Measurements from ENCODE around the gene TIE1.

Gene TIE1

DNA sequence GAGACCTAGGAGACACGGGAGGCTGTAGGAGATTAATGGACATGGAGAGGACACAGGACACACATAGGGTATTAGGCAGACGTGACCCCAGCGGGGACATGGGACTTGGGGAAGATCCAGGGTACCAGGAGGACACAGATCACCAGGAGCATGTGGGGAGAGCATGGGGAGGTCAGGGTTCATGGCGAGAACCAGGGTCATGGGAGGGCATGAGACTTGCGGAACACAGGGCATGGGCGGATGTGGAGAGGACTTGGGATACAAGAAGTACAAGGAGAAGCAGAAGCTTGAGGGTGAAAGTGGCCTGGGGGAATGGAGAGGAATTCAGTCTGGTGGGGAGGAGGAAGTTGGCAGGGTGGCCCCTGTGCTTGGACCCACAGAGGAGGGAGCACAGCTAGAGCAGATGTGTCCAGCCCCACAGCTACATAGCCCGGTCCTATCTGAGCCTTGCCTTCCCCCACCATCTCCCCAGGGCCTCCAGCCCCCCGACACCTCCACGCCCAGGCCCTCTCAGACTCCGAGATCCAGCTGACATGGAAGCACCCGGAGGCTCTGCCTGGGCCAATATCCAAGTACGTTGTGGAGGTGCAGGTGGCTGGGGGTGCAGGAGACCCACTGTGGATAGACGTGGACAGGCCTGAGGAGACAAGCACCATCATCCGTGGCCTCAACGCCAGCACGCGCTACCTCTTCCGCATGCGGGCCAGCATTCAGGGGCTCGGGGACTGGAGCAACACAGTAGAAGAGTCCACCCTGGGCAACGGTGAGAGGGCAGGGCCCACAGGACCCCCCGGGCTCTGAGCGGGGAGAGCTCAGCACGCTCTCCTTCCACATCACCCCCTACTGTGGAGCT is 12.1 kb downstream of the TIE1 start:
- DNase-seq: peak; percentile 27 to 61 (median 48)

DNA sequence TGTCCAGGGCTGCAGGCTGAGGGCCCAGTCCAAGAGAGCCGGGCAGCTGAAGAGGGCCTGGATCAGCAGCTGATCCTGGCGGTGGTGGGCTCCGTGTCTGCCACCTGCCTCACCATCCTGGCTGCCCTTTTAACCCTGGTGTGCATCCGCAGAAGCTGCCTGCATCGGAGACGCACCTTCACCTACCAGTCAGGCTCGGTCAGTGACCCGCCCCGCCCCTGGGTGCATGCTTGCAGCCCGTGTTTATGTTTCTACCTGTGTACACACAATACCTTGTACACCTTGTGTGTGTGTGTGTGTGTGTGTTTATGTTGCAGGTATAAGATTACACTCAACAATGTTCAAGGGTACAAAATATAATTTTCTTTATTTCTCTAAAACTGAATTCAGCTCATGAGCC is 13.0 kb downstream of the TIE1 start:
- no peak for DNase-seq

DNA sequence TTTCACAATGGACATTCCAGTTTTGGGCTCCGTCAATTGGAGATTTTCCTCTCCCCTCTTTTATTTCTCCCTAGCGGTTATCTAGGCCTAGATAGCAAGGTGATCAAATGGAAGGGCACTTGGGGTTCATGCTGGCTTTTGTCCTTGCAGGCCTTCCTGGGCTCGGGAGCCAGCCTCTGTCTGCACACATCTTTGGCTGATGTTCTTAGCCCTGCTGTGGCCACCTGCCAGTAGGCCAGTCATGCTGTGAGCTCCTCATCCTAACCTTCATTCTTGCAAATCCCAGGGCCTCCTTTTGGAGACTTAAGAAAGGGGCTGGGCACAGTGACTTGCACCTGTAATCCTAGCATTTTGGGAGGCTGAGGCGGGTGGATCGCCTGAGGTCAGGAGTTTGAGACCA is 13.5 kb downstream of the TIE1 start:
- DNase-seq: no peak

DNA sequence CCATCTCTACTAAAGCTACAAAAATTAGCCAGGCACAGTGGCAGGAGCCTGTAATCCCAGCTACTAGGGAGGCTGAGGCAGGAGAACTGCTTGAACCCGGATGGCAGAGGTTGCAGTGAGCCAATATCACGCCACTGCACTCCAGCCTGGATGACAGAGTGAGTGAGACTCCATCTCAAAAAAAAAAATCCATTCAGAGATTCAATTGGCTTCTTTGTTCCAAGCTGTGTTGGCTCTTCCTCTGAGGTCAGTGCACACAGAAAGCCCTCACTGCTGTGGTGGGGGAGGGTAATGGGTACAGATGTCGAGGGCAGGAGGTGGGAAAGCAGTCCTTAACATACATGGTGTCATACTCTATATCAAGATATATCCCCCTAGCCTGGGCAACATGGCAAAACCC is 14.7 kb downstream of the TIE1 start:
- no peak for DNase-seq

DNA sequence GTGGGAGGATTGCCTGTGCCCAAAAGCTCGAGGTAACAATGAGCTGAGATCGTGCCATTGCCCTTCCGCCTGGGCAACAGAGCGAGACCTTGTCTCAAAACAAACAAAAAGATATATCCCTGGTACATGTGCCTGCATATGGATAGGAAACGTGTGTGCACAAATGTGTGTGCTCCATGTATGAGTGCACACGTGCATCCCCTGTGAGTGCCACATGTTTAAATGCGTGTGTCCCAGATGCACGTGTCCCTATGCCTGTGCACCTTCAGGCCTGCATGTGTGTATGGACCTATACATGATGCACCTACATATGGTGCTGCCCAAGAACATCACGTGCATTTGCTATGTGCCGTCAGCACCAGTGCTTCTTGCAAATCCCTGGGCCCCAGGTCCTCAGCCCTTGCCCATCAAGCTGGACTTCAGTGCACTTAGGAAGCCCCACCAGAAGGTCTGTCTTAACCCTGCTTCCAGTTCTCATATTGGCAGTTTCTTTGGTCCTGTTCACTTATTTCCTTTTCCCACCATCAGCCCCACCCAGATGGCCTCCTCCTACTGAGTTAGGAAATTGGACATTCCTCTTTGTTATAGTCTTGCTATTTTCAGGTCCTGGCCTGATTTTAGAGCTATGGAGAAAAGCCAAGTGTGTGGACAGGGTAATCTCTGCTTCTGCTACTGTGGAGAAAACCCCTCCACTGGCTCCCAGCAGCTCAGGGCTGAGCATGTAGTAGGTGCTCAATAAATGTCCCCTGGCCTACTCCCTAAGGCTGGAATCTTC is 15.4 kb downstream of the TIE1 start:
- peak in 1 of 4 experiments; percentile 12 for DNase-seq

DNA sequence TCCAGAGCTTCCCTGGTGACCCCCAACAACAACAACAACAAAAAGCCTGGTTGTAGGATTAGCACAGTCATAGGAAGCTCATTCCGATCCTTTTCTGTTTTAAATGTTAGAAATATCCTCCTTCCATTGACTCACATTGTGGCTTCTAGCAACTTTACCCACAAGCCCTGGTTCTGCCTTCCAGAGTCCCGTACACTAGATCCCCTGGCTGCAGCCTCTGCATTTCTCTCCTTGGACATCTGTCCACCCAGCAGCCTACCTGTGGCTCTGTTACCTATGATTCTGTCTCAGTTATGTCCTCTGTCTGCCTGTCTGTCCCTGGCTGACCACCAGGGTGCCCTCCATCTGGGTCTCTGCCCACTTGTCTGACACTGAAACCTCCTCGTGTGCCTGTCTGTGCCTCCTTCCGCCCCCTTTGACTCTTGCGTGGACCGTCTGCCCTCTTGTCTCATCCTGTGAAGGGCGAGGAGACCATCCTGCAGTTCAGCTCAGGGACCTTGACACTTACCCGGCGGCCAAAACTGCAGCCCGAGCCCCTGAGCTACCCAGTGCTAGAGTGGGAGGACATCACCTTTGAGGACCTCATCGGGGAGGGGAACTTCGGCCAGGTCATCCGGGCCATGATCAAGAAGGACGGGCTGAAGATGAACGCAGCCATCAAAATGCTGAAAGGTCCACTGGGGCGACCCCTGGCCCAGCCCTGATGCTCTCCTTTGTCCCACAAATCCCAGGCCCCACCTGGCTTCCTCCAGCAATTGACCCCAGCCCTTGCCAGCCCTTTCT is 16.1 kb downstream of the TIE1 start:
- DNase-seq: no peak

DNA sequence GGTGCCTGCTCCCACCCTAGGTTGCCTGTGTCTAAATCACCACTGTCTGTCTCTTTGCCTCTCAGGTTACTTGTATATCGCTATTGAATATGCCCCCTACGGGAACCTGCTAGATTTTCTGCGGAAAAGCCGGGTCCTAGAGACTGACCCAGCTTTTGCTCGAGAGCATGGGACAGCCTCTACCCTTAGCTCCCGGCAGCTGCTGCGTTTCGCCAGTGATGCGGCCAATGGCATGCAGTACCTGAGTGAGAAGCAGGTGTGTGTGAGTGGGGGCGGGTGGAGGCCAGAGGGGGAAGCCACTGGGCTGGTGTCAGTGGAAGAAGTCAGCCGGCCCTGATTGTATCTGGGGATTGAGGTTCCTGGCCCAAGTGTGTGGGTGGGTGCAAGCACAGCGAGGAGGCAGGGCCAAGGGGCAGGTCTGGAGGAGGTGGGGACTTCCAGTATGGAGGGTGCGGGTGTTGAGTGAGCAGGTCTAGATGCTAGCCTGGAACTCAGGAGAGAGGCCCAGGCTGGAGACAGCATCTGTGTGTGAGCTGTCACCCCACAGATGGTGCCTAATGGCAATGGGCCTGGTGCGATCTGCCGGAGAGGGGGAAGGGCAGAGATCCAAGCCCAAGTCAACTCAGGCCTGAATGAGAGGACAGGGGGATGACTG is 17.2 kb downstream of the TIE1 start:
- peak in 2 of 4 experiments; percentile 19 to 20 for DNase-seq

DNA sequence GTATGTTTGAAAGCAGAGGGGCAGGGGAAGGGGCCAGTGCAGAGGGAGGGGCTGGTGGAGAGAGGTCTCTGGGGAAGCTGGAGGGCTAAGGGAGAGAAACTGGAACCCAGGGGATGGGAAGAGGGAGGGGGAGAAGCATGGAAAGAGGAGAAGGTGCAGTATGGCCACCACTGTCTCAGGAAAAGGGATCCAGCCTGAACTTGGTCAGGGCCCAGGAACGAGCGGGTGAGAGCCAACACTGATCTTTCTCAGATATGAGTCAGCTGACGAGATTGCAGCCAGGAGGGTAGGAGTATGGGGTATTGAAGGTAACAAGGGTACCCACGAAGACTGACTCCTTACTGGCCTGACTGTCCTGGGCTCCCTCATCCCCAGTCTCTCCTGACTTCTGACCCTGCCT is 18.0 kb downstream of the TIE1 start:
- DNase-seq: no peak

DNA sequence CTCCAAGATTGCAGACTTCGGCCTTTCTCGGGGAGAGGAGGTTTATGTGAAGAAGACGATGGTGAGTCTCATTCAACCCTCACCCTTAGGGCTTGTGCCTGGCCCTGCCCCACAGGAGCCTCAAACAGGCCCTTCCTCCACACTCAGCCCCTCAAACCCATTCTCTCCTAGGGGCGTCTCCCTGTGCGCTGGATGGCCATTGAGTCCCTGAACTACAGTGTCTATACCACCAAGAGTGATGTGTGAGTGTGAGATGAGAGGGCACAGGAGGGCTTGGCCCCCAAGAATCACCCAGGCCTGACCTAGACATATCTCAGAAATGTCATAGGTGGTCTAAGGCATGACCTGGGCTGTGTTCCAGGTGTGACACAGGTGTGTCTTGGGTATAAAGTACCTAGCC is 18.5 kb downstream of the TIE1 start:
- no peak for DNase-seq

DNA sequence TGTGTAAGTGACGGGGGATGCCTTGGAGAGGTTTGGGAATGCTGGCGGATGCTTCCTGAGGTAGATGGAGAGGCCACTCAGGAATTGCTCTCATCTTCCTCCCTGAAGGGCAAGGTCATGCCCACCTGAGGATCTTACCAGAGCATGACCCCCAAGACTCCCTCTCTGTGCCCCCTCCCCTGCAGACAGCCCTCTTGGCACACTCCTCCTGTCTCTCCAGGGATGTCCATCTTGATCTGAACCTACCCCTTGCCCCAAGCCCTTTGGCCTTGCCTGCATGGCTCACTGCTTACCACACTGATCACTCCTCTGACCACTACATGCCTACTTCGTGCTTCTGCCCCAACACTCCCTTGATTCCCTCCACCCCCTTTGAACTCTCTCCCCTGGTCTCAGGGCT is 19.0 kb downstream of the TIE1 start:
- DNase-seq: peak in 2 of 4 experiments; percentile 30 to 36

DNA sequence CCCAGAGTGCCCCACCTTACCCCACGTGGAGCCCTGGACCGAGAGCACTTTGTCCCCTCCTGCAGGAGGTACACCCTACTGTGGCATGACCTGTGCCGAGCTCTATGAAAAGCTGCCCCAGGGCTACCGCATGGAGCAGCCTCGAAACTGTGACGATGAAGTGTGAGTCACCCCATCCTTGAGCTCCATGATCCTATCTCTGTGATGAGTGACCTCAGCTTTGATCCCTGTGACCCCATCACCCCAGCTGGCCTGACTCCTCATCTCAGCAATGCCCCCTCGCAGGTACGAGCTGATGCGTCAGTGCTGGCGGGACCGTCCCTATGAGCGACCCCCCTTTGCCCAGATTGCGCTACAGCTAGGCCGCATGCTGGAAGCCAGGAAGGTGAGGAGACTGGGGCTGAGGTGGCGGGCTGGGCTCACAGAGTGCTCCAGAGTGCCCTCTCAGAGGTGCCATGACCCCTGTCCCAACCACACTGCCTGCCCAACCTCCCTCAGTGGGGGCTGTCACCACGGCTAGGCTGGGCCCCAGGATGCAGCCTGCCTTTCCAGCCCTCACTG is 20.6 kb downstream of the TIE1 start:
- DNase-seq: no peak

DNA sequence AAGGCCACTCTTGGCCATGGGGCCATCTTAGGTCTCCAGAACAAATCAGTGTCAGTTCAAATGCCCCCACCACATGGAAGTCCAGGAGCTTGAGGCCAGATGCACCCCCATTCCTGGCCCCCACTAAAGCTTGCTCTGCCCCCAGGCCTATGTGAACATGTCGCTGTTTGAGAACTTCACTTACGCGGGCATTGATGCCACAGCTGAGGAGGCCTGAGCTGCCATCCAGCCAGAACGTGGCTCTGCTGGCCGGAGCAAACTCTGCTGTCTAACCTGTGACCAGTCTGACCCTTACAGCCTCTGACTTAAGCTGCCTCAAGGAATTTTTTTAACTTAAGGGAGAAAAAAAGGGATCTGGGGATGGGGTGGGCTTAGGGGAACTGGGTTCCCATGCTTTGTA is 21.7 kb downstream of the TIE1 start:
- DNase-seq: no peak

DNA sequence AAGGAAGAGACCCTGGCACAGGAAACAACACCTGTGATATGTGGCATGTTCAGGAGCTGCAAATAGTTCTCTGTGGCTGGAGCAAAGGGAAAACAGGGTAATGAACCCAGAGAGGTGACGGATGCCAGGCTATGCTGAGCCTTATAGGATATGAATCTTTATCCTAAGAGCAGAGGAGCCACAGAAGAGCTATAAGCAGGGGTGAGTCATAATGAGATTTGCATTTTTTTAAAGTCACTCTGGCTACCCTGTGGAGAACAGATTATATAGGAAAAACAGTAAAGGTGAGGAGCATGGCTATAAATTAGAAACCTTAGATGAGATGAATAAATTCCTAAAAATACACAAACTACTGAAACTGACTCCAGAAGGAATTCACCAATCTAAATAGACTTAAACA is 24.0 kb downstream of the TIE1 start:
- DNase-seq: no peak

DNA sequence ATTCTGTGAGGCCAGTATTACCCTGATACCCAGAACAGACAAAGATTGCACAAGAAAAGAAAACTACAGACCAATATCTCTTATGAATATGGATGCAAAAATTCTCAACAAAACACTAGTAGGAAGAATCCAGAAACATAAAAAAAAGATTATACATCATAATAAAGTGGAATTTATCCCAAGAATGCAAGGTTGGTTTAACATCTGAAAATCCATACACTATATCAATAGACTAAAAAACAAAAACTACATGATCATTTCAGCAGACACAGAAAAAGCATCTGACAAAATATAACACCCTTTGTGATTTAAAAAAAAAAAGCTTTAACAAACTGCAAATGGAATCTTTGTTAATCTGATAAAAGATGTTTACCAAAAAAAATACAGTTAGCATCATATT is 24.6 kb downstream of the TIE1 start:
- DNase-seq: no peak

DNA sequence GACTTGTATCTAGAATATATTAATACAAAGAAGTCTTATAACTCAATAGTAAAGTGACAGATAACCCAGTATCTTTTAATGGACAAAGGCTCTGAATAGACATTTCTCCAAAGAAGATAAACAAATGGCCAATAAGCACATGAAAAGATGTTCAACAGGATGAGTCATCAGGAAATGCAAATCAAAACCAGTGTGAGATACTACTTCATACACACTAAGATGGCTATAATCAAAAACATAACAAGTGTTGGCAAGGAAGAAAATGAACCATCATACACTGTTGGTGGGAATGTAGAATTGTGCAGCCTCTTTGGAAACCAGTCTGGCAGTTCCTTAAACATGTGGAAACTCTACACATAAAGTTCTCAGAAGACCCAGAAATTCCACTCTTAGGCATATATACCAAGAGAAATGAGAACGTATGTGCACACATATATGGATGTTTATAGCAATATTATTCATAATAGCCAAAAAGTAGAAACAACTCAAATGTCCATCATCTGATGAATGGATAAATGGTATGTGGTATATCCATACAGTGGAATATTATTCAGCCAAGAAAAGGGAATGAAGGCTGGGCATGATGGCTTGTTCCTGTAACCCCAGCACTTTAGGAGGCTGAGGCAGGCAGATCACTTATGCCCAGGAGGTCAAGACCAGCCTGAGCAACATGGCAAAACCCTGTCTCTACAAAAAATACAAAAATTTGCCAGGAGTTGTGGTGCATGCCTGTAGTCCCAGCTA is 26.9 kb downstream of the TIE1 start:
- no peak for DNase-seq

DNA sequence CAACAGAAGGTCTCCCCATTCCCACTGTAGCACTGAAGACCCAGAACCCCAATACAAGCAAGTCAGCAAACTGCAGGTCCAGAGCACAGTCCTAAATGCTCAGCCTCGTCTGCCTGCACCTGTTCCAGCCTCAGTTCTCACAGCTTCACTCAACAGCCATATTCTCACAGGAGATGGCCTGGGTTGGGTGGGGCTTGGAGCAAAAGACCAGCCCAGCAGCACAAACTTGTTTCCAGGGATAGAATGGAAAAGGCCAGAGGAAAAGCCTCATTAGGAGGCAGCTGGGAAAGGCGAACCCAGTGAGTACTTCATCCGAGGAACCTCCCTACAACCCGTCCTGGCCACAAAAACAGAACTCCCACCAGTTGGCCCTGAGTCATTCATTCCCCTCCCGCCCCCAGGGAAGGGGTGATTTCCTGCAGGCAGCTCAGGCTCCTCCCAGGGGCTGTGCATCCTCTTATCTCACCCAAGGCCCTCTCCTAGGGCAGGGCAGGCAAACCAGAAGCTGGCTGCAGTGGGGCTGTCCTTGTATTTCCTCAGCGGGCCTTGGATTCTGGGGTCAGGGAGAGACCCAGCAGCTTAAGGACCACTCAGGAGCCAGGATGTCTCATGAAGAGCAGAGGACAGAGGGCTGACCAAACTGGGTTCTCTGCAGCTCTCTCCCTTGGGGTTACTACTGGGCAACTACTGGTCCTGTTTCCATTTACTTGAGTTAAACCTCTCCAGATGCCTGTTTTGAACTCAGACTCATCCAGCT is 29.4 kb downstream of the TIE1 start:
- DNase-seq: peak; percentile 87 to 94 (median 94)

DNA sequence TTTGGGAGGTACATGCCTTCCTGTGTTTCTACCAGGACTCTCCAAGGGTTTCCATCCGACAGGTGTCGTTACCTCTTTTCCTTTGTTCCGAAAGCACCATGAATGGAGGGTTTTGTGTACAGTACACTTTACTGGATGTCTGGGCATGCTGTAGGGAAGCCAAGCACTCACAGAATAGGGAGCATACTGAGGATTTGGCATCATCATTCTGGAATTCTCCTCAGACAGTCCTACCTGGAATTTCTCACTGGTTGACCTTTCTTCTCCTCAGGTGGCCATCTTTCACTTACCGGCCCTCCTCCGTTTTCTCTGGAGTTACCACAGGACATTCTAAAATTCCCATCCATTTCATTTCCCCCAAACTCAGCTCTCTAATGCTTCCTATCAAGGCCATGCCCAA is 30.9 kb downstream of the TIE1 start:
- DNase-seq: no peak

DNA sequence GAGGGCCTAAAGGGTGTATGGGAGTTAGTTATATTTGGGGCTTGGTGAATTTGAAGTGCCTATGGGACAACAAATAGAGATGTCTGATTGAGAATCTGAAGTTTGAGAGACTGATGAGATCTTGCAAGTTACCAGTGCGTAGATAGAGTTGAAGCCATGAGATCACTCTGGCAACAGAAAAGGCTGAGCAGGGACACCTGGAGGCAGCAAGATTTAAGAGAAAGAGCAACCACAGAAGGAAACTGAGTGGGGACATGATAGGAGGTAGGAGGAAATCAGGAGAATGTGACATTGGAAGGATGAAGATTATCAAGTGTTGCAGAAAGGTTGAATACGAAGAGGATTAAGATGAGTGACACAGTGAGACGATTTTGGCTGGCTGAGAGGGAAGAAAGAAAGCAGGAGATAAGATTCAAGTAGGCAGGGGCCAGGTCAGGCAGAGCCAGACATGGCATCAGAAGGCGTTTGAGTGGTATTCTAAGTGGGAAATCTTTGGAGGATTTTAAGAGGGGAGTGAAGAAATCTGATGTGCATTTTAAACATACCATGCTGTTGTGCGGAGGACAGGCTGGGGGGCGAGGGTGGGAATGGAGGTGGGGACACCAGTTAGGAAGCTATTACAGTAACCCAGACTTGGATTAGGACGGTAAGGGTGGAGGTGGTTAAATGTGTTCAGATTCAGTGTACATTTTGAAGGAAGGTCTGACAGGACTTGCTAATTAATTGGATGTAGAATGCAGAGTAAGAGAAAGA is 33.8 kb downstream of the TIE1 start:
- no peak for DNase-seq

DNA sequence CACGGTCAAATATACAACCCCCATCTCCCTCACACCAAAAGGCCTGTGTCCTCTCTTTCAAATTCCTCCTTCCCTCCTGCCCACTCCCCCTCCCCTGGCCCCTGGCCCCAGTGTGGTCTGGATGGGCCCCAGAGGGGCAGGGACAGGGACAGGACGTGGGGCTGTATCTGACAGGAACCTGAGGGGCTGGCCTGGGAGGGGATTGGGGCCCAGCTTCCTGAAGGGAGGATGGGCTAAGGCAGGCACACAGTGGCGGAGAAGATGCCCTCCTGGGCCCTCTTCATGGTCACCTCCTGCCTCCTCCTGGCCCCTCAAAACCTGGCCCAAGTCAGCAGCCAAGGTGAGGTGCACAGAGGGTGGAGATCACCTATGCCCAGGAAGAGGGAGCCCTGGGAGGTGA is 36.8 kb downstream of the TIE1 start, which contains the start of gene MPL:
TSS of gene MPL (plus strand) at position 231 of the 400 bp plus-strand sequence. CDS start at position 262, 31 bp downstream.
- no peak for DNase-seq

DNA sequence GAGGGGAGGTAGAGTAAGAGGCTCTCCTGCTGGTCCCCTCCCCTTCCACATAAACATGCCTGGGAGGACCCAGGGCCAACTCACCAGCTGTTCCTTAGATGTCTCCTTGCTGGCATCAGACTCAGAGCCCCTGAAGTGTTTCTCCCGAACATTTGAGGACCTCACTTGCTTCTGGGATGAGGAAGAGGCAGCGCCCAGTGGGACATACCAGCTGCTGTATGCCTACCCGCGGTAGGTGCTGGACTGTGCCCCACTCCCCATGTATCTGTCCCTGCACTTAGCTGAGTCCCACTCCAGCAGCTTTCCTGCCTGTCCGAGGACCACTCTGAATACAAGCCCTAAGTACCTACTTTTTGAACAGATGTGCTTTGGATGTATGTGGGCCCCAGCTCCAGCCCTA is 37.2 kb downstream of the TIE1 start:
- no peak for DNase-seq

All from suppressor macrophage (primary cell).